ENCODE measurements around the gene CARHSP1.

DNA sequence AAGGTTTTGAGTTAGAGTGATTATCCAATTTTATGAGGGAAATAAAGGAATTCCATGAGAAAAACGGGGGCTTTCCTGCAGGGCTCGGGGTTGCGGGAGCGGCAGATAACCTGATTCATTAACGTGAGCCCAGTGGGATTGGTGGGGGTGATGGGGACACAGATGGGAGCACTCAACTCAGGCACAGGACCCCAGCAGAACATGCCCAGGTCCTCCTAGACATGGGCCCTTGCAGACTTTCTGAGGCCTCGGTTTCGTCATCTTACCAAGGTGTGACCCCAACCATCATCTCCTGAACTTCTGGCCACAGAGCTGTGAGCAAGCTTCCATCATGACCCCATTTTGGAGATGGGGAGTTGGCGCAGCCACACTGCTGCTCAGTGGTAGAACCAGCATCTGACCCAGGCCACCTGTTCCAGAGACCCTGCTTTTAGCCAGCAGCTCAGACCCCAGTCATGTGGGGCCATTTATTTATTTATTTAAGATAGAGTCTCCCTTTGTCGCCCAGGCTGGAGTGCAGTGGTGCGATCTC lies 22.3 kb downstream of the CARHSP1 start:
- TF ChIP-seq, protein P1, sequence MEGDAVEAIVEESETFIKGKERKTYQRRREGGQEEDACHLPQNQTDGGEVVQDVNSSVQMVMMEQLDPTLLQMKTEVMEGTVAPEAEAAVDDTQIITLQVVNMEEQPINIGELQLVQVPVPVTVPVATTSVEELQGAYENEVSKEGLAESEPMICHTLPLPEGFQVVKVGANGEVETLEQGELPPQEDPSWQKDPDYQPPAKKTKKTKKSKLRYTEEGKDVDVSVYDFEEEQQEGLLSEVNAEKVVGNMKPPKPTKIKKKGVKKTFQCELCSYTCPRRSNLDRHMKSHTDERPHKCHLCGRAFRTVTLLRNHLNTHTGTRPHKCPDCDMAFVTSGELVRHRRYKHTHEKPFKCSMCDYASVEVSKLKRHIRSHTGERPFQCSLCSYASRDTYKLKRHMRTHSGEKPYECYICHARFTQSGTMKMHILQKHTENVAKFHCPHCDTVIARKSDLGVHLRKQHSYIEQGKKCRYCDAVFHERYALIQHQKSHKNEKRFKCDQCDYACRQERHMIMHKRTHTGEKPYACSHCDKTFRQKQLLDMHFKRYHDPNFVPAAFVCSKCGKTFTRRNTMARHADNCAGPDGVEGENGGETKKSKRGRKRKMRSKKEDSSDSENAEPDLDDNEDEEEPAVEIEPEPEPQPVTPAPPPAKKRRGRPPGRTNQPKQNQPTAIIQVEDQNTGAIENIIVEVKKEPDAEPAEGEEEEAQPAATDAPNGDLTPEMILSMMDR (optimal IDR thresholded peaks at IDR 0.05 in 1 of 3, IDR thresholded peaks at IDR 0.05 in 1 of 3, conservative IDR thresholded peaks at IDR 0.05 in 1 of 3; ENCODE audit: extremely low read depth in 1 of 3, insufficient read depth in 2 of 3, low read length in 3 of 3) = no peak
- TF ChIP-seq EZH2 (IDR thresholded peaks at IDR 0.05; ENCODE audit: low read length) = no peak
